ENCODE results near the gene ADAM12.

GRCh38 chr10:126160971-126161630, 227.2 kb downstream of the ADAM12 start:
- TF ChIP-seq CTCF (IDR thresholded peaks at IDR 0.05; ENCODE audit: low read depth, low read length, missing input control), result peak; percentile 13
- TF ChIP-seq FOXA1 (IDR thresholded peaks at IDR 0.05), result no peak
- TF ChIP-seq EGR1 (IDR thresholded peaks at IDR 0.05; ENCODE audit: low read depth in 2 of 2), result no peak
- TF ChIP-seq RAD21 (IDR thresholded peaks at IDR 0.05), result peak; percentile 33 to 65
- TF ChIP-seq REST (IDR thresholded peaks at IDR 0.05), result no peak
- no peak for TF ChIP-seq ZBTB33 (IDR thresholded peaks at IDR 0.05)
- TF ChIP-seq MAX (IDR thresholded peaks at IDR 0.05), result no peak
- TF ChIP-seq TAF1 (conservative IDR thresholded peaks at IDR 0.05), result no peak
- no peak for TF ChIP-seq NR2F2 (IDR thresholded peaks at IDR 0.05)

Data from liver (tissue), 3 donors.